ENCODE results near the gene MAMDC4. TPM values are rescaled to one million over a fixed set of nuclear protein-coding genes. Genes with fewer than 3 reads are reported as not detected.
"Not testable (repeated sequence)": the region's sequence is repeated elsewhere in the genome, so short reads cannot be mapped to it uniquely, and the experiment has no call there.

MAMDC4 gene
- total and polyA plus RNA-seq, 2 donors: 1.3 to 14.0 TPM

- DNase-seq (ENCODE audit: low read depth in 6 of 9, low spot score in 9 of 9): no peak
Measured at GRCh38 chr9:136865768-136866103, 13.6 kb downstream of the MAMDC4 start.

GRCh38 chr9:136866898-136867421 is 14.8 kb downstream of the MAMDC4 start:
- not testable (repeated sequence) for H3K27me3 ChIP-seq (ENCODE audit: control insufficient read depth in 2 of 2, insufficient read depth in 1 of 2, low read length in 1 of 2); H3K9me3 ChIP-seq (ENCODE audit: control insufficient read depth in 2 of 2, insufficient read depth in 1 of 2, low read length in 1 of 2); H3K27ac ChIP-seq (ENCODE audit: low read depth in 1 of 2, low read length in 1 of 2); DNase-seq (ENCODE audit: low read depth in 6 of 9, low spot score in 9 of 9)
- Histone ChIP-seq H3K36me3 (ENCODE audit: control insufficient read depth in 2 of 2, insufficient read depth in 2 of 2, low read length in 1 of 2) (peaks cover 20 to 24% of the 10 kb centered on the region in 2 donors), H3K4me3 (ENCODE audit: low read length in 2 of 2) (peak overlapping the region; percentile 41 to 100), H3K4me1 (ENCODE audit: control insufficient read depth in 2 of 2, insufficient read depth in 2 of 2, low read length in 2 of 2) (peaks cover 9 to 15% of the 10 kb centered on the region in 2 donors)
- 81% methylated on average over 29 of the region's 29 CpGs for WGBS

More at GRCh38 chr9:136865768-136866103, 13.6 kb downstream of the MAMDC4 start:
- H3K27ac ChIP-seq (ENCODE audit: low read depth in 1 of 2, low read length in 1 of 2): peak overlapping the region in 1 of 2 donors; percentile 90
- no peaks in the 10 kb centered on the region for H3K27me3 ChIP-seq (ENCODE audit: control insufficient read depth in 2 of 2, insufficient read depth in 1 of 2, low read length in 1 of 2)
- H3K9me3 ChIP-seq (ENCODE audit: control insufficient read depth in 2 of 2, insufficient read depth in 1 of 2, low read length in 1 of 2): peaks cover 0 to 2% of the 10 kb centered on the region in 2 donors
- H3K4me3 ChIP-seq (ENCODE audit: low read length in 2 of 2): peak overlapping the region; percentile 68 to 100
- 2% methylated on average over 20 of the region's 20 CpGs for WGBS
- peaks cover 32 to 34% of the 10 kb centered on the region in 2 donors for H3K36me3 ChIP-seq (ENCODE audit: control insufficient read depth in 2 of 2, insufficient read depth in 2 of 2, low read length in 1 of 2)
- H3K4me1 ChIP-seq (ENCODE audit: control insufficient read depth in 2 of 2, insufficient read depth in 2 of 2, low read length in 2 of 2): peaks cover 9 to 15% of the 10 kb centered on the region in 2 donors

GRCh38 chr9:136867480-136867879 is 15.3 kb downstream of the MAMDC4 start:
- H3K27ac ChIP-seq (ENCODE audit: low read depth in 1 of 2, low read length in 1 of 2): no peak overlapping the region
- peaks cover 0 to 9% of the 10 kb centered on the region in 2 donors for H3K9me3 ChIP-seq (ENCODE audit: control insufficient read depth in 2 of 2, insufficient read depth in 1 of 2, low read length in 1 of 2)
- H3K36me3 ChIP-seq (ENCODE audit: control insufficient read depth in 2 of 2, insufficient read depth in 2 of 2, low read length in 1 of 2): peaks cover 14 to 19% of the 10 kb centered on the region in 2 donors
- no peak for DNase-seq (ENCODE audit: low read depth in 6 of 9, low spot score in 9 of 9)
- H3K4me1 ChIP-seq (ENCODE audit: control insufficient read depth in 2 of 2, insufficient read depth in 2 of 2, low read length in 2 of 2): peaks cover 9 to 15% of the 10 kb centered on the region in 2 donors
- H3K4me3 ChIP-seq (ENCODE audit: low read length in 2 of 2): no peak overlapping the region
- 97% methylated on average over 18 of the region's 18 CpGs for WGBS
- H3K27me3 ChIP-seq (ENCODE audit: control insufficient read depth in 2 of 2, insufficient read depth in 1 of 2, low read length in 1 of 2): no peaks in the 10 kb centered on the region

GRCh38 chr9:136867917-136868316 is 15.8 kb downstream of the MAMDC4 start:
- H3K27ac ChIP-seq (ENCODE audit: low read depth in 1 of 2, low read length in 1 of 2): peak overlapping the region in 1 of 2 donors; percentile 31
- DNase-seq (ENCODE audit: low read depth in 6 of 9, low spot score in 9 of 9): no peak
- WGBS: over 99% methylated on average over 18 of the region's 18 CpGs
- peaks cover 0 to 13% of the 10 kb centered on the region in 2 donors for H3K9me3 ChIP-seq (ENCODE audit: control insufficient read depth in 2 of 2, insufficient read depth in 1 of 2, low read length in 1 of 2)
- H3K4me3 ChIP-seq (ENCODE audit: low read length in 2 of 2): no peak overlapping the region
- H3K27me3 ChIP-seq (ENCODE audit: control insufficient read depth in 2 of 2, insufficient read depth in 1 of 2, low read length in 1 of 2): no peaks in the 10 kb centered on the region
- peaks cover 9 to 15% of the 10 kb centered on the region in 2 donors for H3K4me1 ChIP-seq (ENCODE audit: control insufficient read depth in 2 of 2, insufficient read depth in 2 of 2, low read length in 2 of 2)
- peaks cover 10 to 14% of the 10 kb centered on the region in 2 donors for H3K36me3 ChIP-seq (ENCODE audit: control insufficient read depth in 2 of 2, insufficient read depth in 2 of 2, low read length in 1 of 2)

- Histone ChIP-seq H3K27me3 (ENCODE audit: control insufficient read depth in 2 of 2, insufficient read depth in 1 of 2, low read length in 1 of 2) (no peaks in the 10 kb centered on the region), H3K4me3 (ENCODE audit: low read length in 2 of 2) (no peak overlapping the region), H3K9me3 (ENCODE audit: control insufficient read depth in 2 of 2, insufficient read depth in 1 of 2, low read length in 1 of 2) (peaks cover 0 to 15% of the 10 kb centered on the region in 2 donors), H3K36me3 (ENCODE audit: control insufficient read depth in 2 of 2, insufficient read depth in 2 of 2, low read length in 1 of 2) (peaks cover 3 to 7% of the 10 kb centered on the region in 2 donors), H3K4me1 (ENCODE audit: control insufficient read depth in 2 of 2, insufficient read depth in 2 of 2, low read length in 2 of 2) (peaks cover 9 to 15% of the 10 kb centered on the region in 2 donors), H3K27ac (ENCODE audit: low read depth in 1 of 2, low read length in 1 of 2) (no peak overlapping the region)
- 96% methylated on average over 11 of the region's 11 CpGs for WGBS
- no peak for DNase-seq (ENCODE audit: low read depth in 6 of 9, low spot score in 9 of 9)
Measured at GRCh38 chr9:136868644-136869043, 16.5 kb downstream of the MAMDC4 start.

GRCh38 chr9:136869611-136870010 is 17.5 kb downstream of the MAMDC4 start:
- H3K27me3 ChIP-seq (ENCODE audit: control insufficient read depth in 2 of 2, insufficient read depth in 1 of 2, low read length in 1 of 2); H3K27ac ChIP-seq (ENCODE audit: low read depth in 1 of 2, low read length in 1 of 2); DNase-seq (ENCODE audit: low read depth in 6 of 9, low spot score in 9 of 9); H3K36me3 ChIP-seq (ENCODE audit: control insufficient read depth in 2 of 2, insufficient read depth in 2 of 2, low read length in 1 of 2); H3K4me3 ChIP-seq (ENCODE audit: low read length in 2 of 2): not testable (repeated sequence)
- Histone ChIP-seq H3K9me3 (ENCODE audit: control insufficient read depth in 2 of 2, insufficient read depth in 1 of 2, low read length in 1 of 2) (peaks cover 0 to 15% of the 10 kb centered on the region in 2 donors), H3K4me1 (ENCODE audit: control insufficient read depth in 2 of 2, insufficient read depth in 2 of 2, low read length in 2 of 2) (peaks cover 9 to 12% of the 10 kb centered on the region in 2 donors)
- 92% methylated on average over 2 of the region's 2 CpGs for WGBS

GRCh38 chr9:136875155-136875554 is 23.0 kb downstream of the MAMDC4 start:
- Histone ChIP-seq H3K27ac (ENCODE audit: low read depth in 1 of 2, low read length in 1 of 2) (no peak overlapping the region), H3K4me1 (ENCODE audit: control insufficient read depth in 2 of 2, insufficient read depth in 2 of 2, low read length in 2 of 2) (no peaks in the 10 kb centered on the region), H3K36me3 (ENCODE audit: control insufficient read depth in 2 of 2, insufficient read depth in 2 of 2, low read length in 1 of 2) (no peaks in the 10 kb centered on the region), H3K9me3 (ENCODE audit: control insufficient read depth in 2 of 2, insufficient read depth in 1 of 2, low read length in 1 of 2) (peaks cover 0 to 15% of the 10 kb centered on the region in 2 donors), H3K27me3 (ENCODE audit: control insufficient read depth in 2 of 2, insufficient read depth in 1 of 2, low read length in 1 of 2) (peaks cover 0 to 6% of the 10 kb centered on the region in 2 donors), H3K4me3 (ENCODE audit: low read length in 2 of 2) (no peak overlapping the region)
- no peak for DNase-seq (ENCODE audit: low read depth in 6 of 9, low spot score in 9 of 9)
- WGBS: 97% methylated on average over 6 of the region's 6 CpGs

GRCh38 chr9:136876476-136876875 is 24.3 kb downstream of the MAMDC4 start:
- Histone ChIP-seq H3K36me3 (ENCODE audit: control insufficient read depth in 2 of 2, insufficient read depth in 2 of 2, low read length in 1 of 2) (no peaks in the 10 kb centered on the region), H3K4me3 (ENCODE audit: low read length in 2 of 2) (no peak overlapping the region), H3K4me1 (ENCODE audit: control insufficient read depth in 2 of 2, insufficient read depth in 2 of 2, low read length in 2 of 2) (peaks cover 0 to 3% of the 10 kb centered on the region in 2 donors), H3K9me3 (ENCODE audit: control insufficient read depth in 2 of 2, insufficient read depth in 1 of 2, low read length in 1 of 2) (peaks cover 0 to 15% of the 10 kb centered on the region in 2 donors), H3K27me3 (ENCODE audit: control insufficient read depth in 2 of 2, insufficient read depth in 1 of 2, low read length in 1 of 2) (peaks cover 0 to 6% of the 10 kb centered on the region in 2 donors), H3K27ac (ENCODE audit: low read depth in 1 of 2, low read length in 1 of 2) (no peak overlapping the region)
- DNase-seq (ENCODE audit: low read depth in 6 of 9, low spot score in 9 of 9): no peak
- WGBS: 94% methylated on average over 5 of the region's 5 CpGs

- DNase-seq (ENCODE audit: low read depth in 6 of 9, low spot score in 9 of 9): no peak
- Histone ChIP-seq H3K4me3 (ENCODE audit: low read length in 2 of 2) (no peak overlapping the region), H3K27ac (ENCODE audit: low read depth in 1 of 2, low read length in 1 of 2) (no peak overlapping the region), H3K36me3 (ENCODE audit: control insufficient read depth in 2 of 2, insufficient read depth in 2 of 2, low read length in 1 of 2) (no peaks in the 10 kb centered on the region), H3K9me3 (ENCODE audit: control insufficient read depth in 2 of 2, insufficient read depth in 1 of 2, low read length in 1 of 2) (peaks cover 0 to 4% of the 10 kb centered on the region in 2 donors), H3K4me1 (ENCODE audit: control insufficient read depth in 2 of 2, insufficient read depth in 2 of 2, low read length in 2 of 2) (peaks cover 3 to 27% of the 10 kb centered on the region in 2 donors), H3K27me3 (ENCODE audit: control insufficient read depth in 2 of 2, insufficient read depth in 1 of 2, low read length in 1 of 2) (peaks cover 0 to 6% of the 10 kb centered on the region in 2 donors)
- 87% methylated on average over 11 of the region's 11 CpGs for WGBS
Measured at GRCh38 chr9:136880651-136881050, 28.5 kb downstream of the MAMDC4 start.
